ENCODE measurements around the gene BCL7A. TPM values are rescaled to one million over a fixed set of nuclear protein-coding genes. Genes with fewer than 3 reads are reported as not detected.

BCL7A gene
- total and polyA plus RNA-seq, 2 of the 8 experiments (the other 6 are each of a cell fraction or from before 2014, with no cell fraction given) = 11.9 to 12.7 TPM

DNA sequence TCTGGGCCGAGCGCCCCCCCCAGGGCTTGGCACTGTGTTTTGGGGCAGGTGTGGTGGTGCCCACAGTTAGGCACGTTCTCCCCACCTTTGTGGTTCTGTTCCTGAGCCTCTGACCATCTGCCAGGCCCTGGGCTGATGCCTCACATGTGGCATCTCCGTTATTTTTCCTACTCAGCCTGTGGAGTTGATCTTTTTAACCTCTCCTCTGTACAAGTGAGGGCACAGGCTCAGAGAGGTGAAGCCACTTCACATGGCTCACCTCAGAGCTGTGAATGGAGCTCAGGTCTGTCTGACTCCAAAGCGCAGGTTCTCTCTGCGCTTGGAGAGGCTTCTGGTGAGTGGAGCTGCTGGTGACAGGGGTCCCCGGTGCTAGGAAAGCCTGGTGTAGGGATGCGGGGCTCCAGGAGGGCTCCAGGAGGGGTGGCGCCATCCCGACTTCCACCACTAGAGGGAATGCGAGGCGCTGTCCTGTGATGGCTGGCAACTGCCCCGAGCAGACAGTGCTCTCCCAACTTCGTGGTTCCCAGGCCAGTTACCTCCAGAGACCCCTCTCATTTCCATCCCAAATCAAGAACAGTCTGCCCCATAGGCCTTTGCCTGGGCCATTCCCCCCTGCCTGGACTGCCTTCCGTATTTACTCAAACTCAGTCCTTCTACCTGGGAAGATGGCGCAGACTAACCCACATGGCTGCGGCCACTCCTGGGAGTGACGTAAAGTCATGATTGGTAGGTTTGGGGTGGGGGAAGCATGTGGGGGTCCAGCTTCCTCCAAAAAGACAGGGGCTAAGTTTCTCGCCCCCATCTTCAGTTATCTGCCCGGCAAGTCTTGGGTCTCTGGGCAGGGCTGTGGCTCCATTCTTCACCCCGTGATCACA, 9.9 kb downstream of the BCL7A start:
- FAIRE-seq (peak; percentile 52), DNase-seq (ENCODE audit: low read depth in 1 of 2, low spot score in 2 of 2) (peak; percentile 36 to 96)
- no peak overlapping the region for H2BK5ac ChIP-seq (ENCODE audit: low read depth, low read length)
- no peak overlapping the region for H3K27ac ChIP-seq (ENCODE audit: low read depth, low read length)
- CTCF ChIA-PET (ENCODE audit: partially characterized antibody) = interaction anchor here (0.6 to 3.4 kb wide), 34 partner anchors 8 to 350 kb away, joined by 3 to 18 read pairs (median 4); partner anchors contain the start of gene CFAP251
- H3K27me3 ChIP-seq (replicated peaks in 1 of 4; ENCODE audit: control insufficient read depth in 3 of 4, extremely low read depth in 1 of 4, insufficient read depth in 3 of 4, low read length in 3 of 4) = no peaks in the 10 kb centered on the region
- H3K9me3 ChIP-seq (ENCODE audit: insufficient read depth in 2 of 2, low read depth in 1 of 2, low read length in 1 of 2) = no peaks in the 10 kb centered on the region
- no peak overlapping the region for H3K4me2 ChIP-seq (ENCODE audit: insufficient read depth in 1 of 2, low read depth in 2 of 2, low read length in 2 of 2)
- no peak overlapping the region; the same call in 1 of the 2 replicates for H3K18ac ChIP-seq (ENCODE audit: extremely low read depth, low read length)
- no peak overlapping the region for H4K91ac ChIP-seq (replicated peaks; ENCODE audit: insufficient read length, low read length)
- H3K23ac ChIP-seq (ENCODE audit: insufficient read length) = no peak overlapping the region
- H3K9ac ChIP-seq (replicated peaks in 1 of 4; ENCODE audit: extremely low read depth in 1 of 4, low read depth in 3 of 4, low read length in 3 of 4) = no peak overlapping the region
- peak overlapping the region; percentile 43; the same call in 1 of the 2 replicates for H4K8ac ChIP-seq (ENCODE audit: extremely low read depth, insufficient read depth, low read length)
- peaks cover 0 to 6% (median 5%) of the 10 kb centered on the region in 4 experiments; a peak in 2 of 8 replicates for H3K36me3 ChIP-seq (ENCODE audit: control insufficient read depth in 2 of 4, insufficient read depth in 4 of 4, low read length in 3 of 4)
- H2BK120ac ChIP-seq (replicated peaks; ENCODE audit: low read depth, low read length) = no peak overlapping the region
- H2AK5ac ChIP-seq (ENCODE audit: low read depth, low read length) = no peak overlapping the region
- TF ChIP-seq CTCF (IDR thresholded peaks at IDR 0.05; ENCODE audit: control extremely low read depth in 1 of 3, insufficient read depth in 1 of 3, low read depth in 1 of 3, low read length in 3 of 3) (peak in 2 of 3 experiments; percentile 87 to 88; a peak in 3 of 4 replicates), YY1 (IDR thresholded peaks at IDR 0.05; ENCODE audit: low read depth, low read length) (peak; percentile 67; the same call in 1 of the 2 replicates), E2F6 (IDR thresholded peaks at IDR 0.05) (no peak), TBP (IDR thresholded peaks at IDR 0.05; ENCODE audit: low read depth, low read length) (no peak), SRF (IDR thresholded peaks at IDR 0.05; ENCODE audit: low read depth, low read length) (no peak), RAD21 (IDR thresholded peaks at IDR 0.05 in 1 of 2, conservative IDR thresholded peaks at IDR 0.05 in 1 of 2; ENCODE audit: low read depth in 2 of 2, low read length in 2 of 2) (peak; percentile 49 to 69), TEAD4 (IDR thresholded peaks at IDR 0.05; ENCODE audit: low read depth, low read length) (peak; percentile 44; the same call in 1 of the 2 replicates)
- H2BK20ac ChIP-seq (ENCODE audit: low read length) = no peak overlapping the region
- H2BK12ac ChIP-seq (ENCODE audit: low read depth, low read length) = no peak overlapping the region
- H3K23me2 ChIP-seq (ENCODE audit: low read depth, low read length) = 0 out of 2 replicates have a peak, but pooled peaks cover 1% of the 10 kb centered on the region
- WGBS, 2 experiments (ENCODE audit: extremely low coverage in 1 of 2, insufficient coverage in 1 of 2, insufficient read length in 1 of 2, insufficient replicate concordance in 2 of 2, low coverage in 1 of 2, low lambda C conversion rate in 2 of 2, missing lambda C conversion rate in 1 of 2) = 64% methylated on average over 21 of the region's 21 CpGs; no CpG with 5 or more reads in 1 of the 2 experiments
- POLR2A ChIA-PET (ENCODE audit: partially characterized antibody) = interaction anchor here (2.2 kb wide), 1 partner anchor 10 kb away, joined by 9 read pairs; the partner anchor contains the start of gene BCL7A
- no peak overlapping the region for H2BK15ac ChIP-seq (ENCODE audit: low read length)
- no peak overlapping the region for H3K14ac ChIP-seq (ENCODE audit: insufficient read length)
- H2AFZ ChIP-seq (ENCODE audit: low read length) = no peak overlapping the region
- no peak overlapping the region for H3K4ac ChIP-seq (replicated peaks; ENCODE audit: insufficient read length, low read depth, low read length)
- H3K79me2 ChIP-seq (ENCODE audit: control insufficient read depth in 1 of 2, insufficient read depth in 2 of 2, low read length in 2 of 2) = peaks cover 0 to 34% of the 10 kb centered on the region in 2 experiments; a peak in 3 of 4 replicates
- no peak overlapping the region for H3K56ac ChIP-seq (replicated peaks; ENCODE audit: insufficient read length, low read depth, low read length)
- no peak overlapping the region for H4K5ac ChIP-seq (ENCODE audit: insufficient read length, low read depth, low read length)
- peaks cover 12 to 24% of the 10 kb centered on the region in 2 experiments for H4K20me1 ChIP-seq (replicated peaks in 1 of 2; ENCODE audit: control insufficient read depth in 1 of 2, insufficient read depth in 2 of 2, low read length in 2 of 2)
- peaks cover 9% of the 10 kb centered on the region for H3K79me1 ChIP-seq (ENCODE audit: low read depth, low read length)
- peaks cover 0 to 9% (median 5%) of the 10 kb centered on the region in 4 experiments; a peak in 6 of 7 replicates for H3K4me1 ChIP-seq (replicated peaks in 1 of 4; ENCODE audit: control insufficient read depth in 3 of 4, insufficient read depth in 4 of 4, low read length in 3 of 4)
- no peak overlapping the region for H3K4me3 ChIP-seq (ENCODE audit: extremely low read depth in 1 of 4, insufficient read depth in 2 of 4, low read depth in 3 of 4, low read length in 4 of 4)
